ENCODE measurements around the gene TAF1B.

DNA sequence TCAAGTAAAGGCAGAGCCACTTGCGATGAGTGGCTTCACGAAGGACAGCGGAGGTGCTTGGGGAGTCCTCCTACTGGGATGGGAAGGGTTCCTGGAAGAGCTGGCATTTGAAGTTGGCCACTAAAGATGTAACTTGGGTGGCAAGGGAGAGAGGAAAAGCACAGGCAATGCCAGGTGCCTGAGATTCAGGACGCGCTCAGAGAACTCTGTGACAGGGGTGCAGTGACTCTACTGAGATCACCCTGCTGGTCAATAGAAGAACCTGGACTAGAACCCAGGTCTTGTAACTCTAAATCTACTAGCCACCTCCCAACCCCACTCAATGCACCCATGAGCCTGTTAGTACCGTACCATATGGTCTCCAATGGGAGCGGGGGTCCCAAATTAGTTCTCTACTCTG lies 102.8 kb downstream of the TAF1B start:
- TF ChIP-seq CTCF (IDR thresholded peaks at IDR 0.05; ENCODE audit: insufficient read depth, low read length, poor library complexity, severe bottlenecking) (no peak), EZH2phosphoT487 (conservative IDR thresholded peaks at IDR 0.05; ENCODE audit: low read length) (no peak)

All from SU-DHL-6 (cell line).